Endodermal cell (in vitro differentiated cells): ENCODE measurements around the gene MYOC. TPM values are rescaled to one million over a fixed set of nuclear protein-coding genes. Genes with fewer than 3 reads are reported as not detected.

Experiments
- DNase-seq: peaks from one replicate; pipeline ENCODE4 v3.0.0-alpha.2; 2017
- H3K27ac ChIP-seq: 2 replicates; pipeline ENCODE4 v1.5.1; 2013; ENCODE audit warnings: mild to moderate bottlenecking, low read depth, low read length, moderate library complexity
- H3K27me3 ChIP-seq: 2 replicates; pipeline ENCODE4 v1.6.1; 2013; ENCODE audit warnings: mild to moderate bottlenecking, low read length, moderate library complexity; ENCODE audit not compliant: insufficient read depth, control insufficient read depth, poor library complexity, severe bottlenecking
- H3K36me3 ChIP-seq: 2 replicates; pipeline ENCODE4 v1.7.0; 2013; ENCODE audit warnings: mild to moderate bottlenecking, low read length, moderate library complexity; ENCODE audit not compliant: control insufficient read depth, insufficient read depth
- H3K4me1 ChIP-seq: one replicate; pipeline ENCODE4 v1.7.0; 2013; ENCODE audit warnings: low read length; ENCODE audit not compliant: control insufficient read depth, insufficient read depth
- H3K4me3 ChIP-seq: 2 replicates; pipeline ENCODE4 v1.5.1; 2013; ENCODE audit warnings: mild to moderate bottlenecking, low read length, moderate library complexity
- H3K9ac ChIP-seq: 2 replicates; pipeline ENCODE4 v1.6.1; 2013; ENCODE audit warnings: mild to moderate bottlenecking, low read length, moderate library complexity; ENCODE audit not compliant: poor library complexity, severe bottlenecking; ENCODE audit errors: extremely low read depth
- H3K9me3 ChIP-seq: 2 replicates; pipeline ENCODE4 v1.6.1; 2013; ENCODE audit warnings: mild to moderate bottlenecking, low read length, moderate library complexity; ENCODE audit not compliant: control insufficient read depth
- H3K27ac Mint-ChIP-seq: 2 replicates; pipeline ENCODE4 v1.8.0; 2020; ENCODE audit warnings: mixed read lengths
- H3K27me3 Mint-ChIP-seq: 2 replicates; pipeline ENCODE4 v1.8.0; 2021; ENCODE audit warnings: mild to moderate bottlenecking, mixed read lengths; ENCODE audit not compliant: insufficient read depth
- H3K36me3 Mint-ChIP-seq: 2 replicates; pipeline ENCODE4 v1.8.0; 2020; ENCODE audit warnings: low read depth, mixed read lengths
- H3K4me1 Mint-ChIP-seq: 2 replicates; pipeline ENCODE4 v1.8.0; 2020; ENCODE audit warnings: mixed read lengths
- H3K4me3 Mint-ChIP-seq: 2 replicates; pipeline ENCODE4 v1.8.0; 2020; ENCODE audit warnings: mild to moderate bottlenecking, moderate library complexity, mixed read lengths
- H3K9me3 Mint-ChIP-seq: 2 replicates; pipeline ENCODE4 v1.8.0; 2020; ENCODE audit warnings: mild to moderate bottlenecking, mixed read lengths
- WGBS, 2 experiments: methylation state at CpG; one replicate each; pipeline versions ENCODE4 v1.1.5 to v1.1.7; 2013; ENCODE audit warnings: missing lambda C conversion rate in 2 of 2, mixed read lengths in 1 of 2; ENCODE audit not compliant: insufficient coverage in 1 of 2, insufficient read length in 1 of 2; 5-methylcytosine and 5-hydroxymethylcytosine counted together
- total RNA-seq, 2 donors: library from RNA; stranded (reverse); fragmentation: NEBNext Ultra II Directional in 1 of 2; extraction: Animal tissue kit (Norgen Biotek cat#: 25700) in 1 of 2; gene quantifications; 2 replicates in 1 of 2; 3 replicates in 1 of 2; pipeline ENCODE4 v1.2.1, GENCODE V29; 2021
- TF ChIP-seq, protein P1 (sequence below): fragments of 200-600 bp; sonication (generic); conservative IDR thresholded peaks from 2 replicates; pipeline ENCODE4 v1.5.0; 2021; ENCODE audit warnings: antibody characterized with exemption, mild to moderate bottlenecking

The MYOC gene
- total RNA-seq, 2 donors from 2014 or later, result not detected

GRCh38 chr1:171597203-171597602, 55.3 kb downstream of the MYOC start:
- Mint-ChIP-seq H3K4me1 (no peaks in the 10 kb centered on the region), H3K36me3 (peaks cover 25% of the 10 kb centered on the region), H3K27ac (no peak overlapping the region), H3K4me3 (no peak overlapping the region), H3K27me3 (no peaks in the 10 kb centered on the region), H3K9me3 (no peaks in the 10 kb centered on the region)
- Histone ChIP-seq H3K9me3 (no peaks in the 10 kb centered on the region), H3K9ac (no peak overlapping the region), H3K36me3 (peaks cover 48% of the 10 kb centered on the region), H3K27me3 (no peaks in the 10 kb centered on the region), H3K4me3 (no peak overlapping the region), H3K4me1 (no peaks in the 10 kb centered on the region), H3K27ac (no peak overlapping the region)
- WGBS, 2 experiments, result 97 to 100% methylated on average over 1 of the region's 1 CpG
- TF ChIP-seq, protein P1, sequence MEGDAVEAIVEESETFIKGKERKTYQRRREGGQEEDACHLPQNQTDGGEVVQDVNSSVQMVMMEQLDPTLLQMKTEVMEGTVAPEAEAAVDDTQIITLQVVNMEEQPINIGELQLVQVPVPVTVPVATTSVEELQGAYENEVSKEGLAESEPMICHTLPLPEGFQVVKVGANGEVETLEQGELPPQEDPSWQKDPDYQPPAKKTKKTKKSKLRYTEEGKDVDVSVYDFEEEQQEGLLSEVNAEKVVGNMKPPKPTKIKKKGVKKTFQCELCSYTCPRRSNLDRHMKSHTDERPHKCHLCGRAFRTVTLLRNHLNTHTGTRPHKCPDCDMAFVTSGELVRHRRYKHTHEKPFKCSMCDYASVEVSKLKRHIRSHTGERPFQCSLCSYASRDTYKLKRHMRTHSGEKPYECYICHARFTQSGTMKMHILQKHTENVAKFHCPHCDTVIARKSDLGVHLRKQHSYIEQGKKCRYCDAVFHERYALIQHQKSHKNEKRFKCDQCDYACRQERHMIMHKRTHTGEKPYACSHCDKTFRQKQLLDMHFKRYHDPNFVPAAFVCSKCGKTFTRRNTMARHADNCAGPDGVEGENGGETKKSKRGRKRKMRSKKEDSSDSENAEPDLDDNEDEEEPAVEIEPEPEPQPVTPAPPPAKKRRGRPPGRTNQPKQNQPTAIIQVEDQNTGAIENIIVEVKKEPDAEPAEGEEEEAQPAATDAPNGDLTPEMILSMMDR, result no peak
- DNase-seq, result no peak

DNA sequence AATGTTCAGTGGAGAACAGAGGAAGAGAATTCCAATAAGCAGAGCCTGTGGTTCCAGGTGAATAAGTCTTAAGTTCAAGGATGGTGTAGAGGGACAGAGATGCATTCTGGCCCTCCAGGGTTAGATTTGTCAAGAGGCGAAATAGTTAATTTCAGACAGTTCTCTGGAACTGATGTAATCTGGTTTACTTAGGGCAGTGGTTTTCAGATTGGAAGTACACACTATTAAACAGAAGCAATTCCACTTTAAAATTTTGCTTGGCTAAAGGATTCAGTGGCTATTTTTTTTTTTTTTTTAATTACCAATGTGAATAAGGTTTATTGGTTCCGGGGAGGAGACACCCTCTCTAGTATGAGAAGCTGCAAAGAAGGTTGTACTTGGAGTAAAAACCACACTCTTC, 55.8 kb downstream of the MYOC start:
- Histone ChIP-seq H3K36me3 (peaks cover 53% of the 10 kb centered on the region), H3K9ac (no peak overlapping the region), H3K27ac (no peak overlapping the region), H3K27me3 (no peaks in the 10 kb centered on the region), H3K4me3 (no peak overlapping the region), H3K9me3 (no peaks in the 10 kb centered on the region), H3K4me1 (no peaks in the 10 kb centered on the region)
- 92% methylated on average over 2 of the region's 2 CpGs for WGBS, 2 experiments
- DNase-seq, result no peak
- Mint-ChIP-seq H3K36me3 (peaks cover 28% of the 10 kb centered on the region), H3K27me3 (no peaks in the 10 kb centered on the region), H3K4me3 (no peak overlapping the region), H3K27ac (no peak overlapping the region), H3K9me3 (no peaks in the 10 kb centered on the region), H3K4me1 (no peaks in the 10 kb centered on the region)
- TF ChIP-seq, protein P1, result no peak

DNA sequence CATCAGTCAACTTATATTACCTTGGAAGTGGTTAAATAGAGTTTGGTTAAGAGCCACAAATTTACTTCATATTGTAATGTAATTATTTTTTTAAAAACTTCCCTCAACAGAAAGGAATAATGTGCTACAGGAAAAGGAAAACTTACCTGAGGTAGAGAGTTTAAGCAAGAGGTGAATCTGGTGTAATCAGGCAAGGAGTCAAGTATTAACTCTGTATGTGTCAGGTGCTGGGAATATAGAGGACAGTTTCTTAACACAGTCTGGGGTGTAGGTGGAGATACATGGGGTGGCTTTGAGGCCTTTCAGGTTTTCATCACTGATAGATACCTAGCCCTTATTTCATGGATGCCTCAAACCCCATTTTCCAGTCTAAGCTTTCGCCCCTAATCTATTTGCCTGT, 56.4 kb downstream of the MYOC start:
- H3K9me3 Mint-ChIP-seq, result no peaks in the 10 kb centered on the region
- no peak overlapping the region for H3K4me3 ChIP-seq
- peaks cover 59% of the 10 kb centered on the region for H3K36me3 ChIP-seq
- H3K27ac ChIP-seq, result no peak overlapping the region
- no peak overlapping the region for H3K27ac Mint-ChIP-seq
- H3K4me1 Mint-ChIP-seq, result no peaks in the 10 kb centered on the region
- H3K36me3 Mint-ChIP-seq, result peaks cover 34% of the 10 kb centered on the region
- H3K27me3 Mint-ChIP-seq, result no peaks in the 10 kb centered on the region
- H3K9me3 ChIP-seq, result no peaks in the 10 kb centered on the region
- WGBS, 2 experiments, result 97% methylated on average over 1 of the region's 1 CpG; no CpG with 5 or more reads in 1 of the 2 experiments
- no peaks in the 10 kb centered on the region for H3K4me1 ChIP-seq
- TF ChIP-seq, protein P1, result no peak
- H3K4me3 Mint-ChIP-seq, result no peak overlapping the region
- no peaks in the 10 kb centered on the region for H3K27me3 ChIP-seq
- no peak overlapping the region for H3K9ac ChIP-seq
- DNase-seq, result no peak
